Islet precursor cell (in vitro differentiated cells): Measurements from ENCODE around the gene MRPL10.
"Not testable (repeated sequence)": the region's sequence is repeated elsewhere in the genome, so short reads cannot be mapped to it uniquely, and the experiment has no call there.

ENCODE experiments used
- DNase-seq: peaks from one replicate; pipeline ENCODE4 v3.0.0-alpha.2; 2018

Gene MRPL10

GRCh38 chr17:47789611-47790561 is 41.5 kb downstream of the MRPL10 start:
- peak; percentile 89 for DNase-seq

GRCh38 chr17:47785538-47786123 is 45.7 kb downstream of the MRPL10 start:
- peak; percentile 89 for DNase-seq

- no peak for DNase-seq
Observed at GRCh38 chr17:47781397-47781796, 49.9 kb downstream of the MRPL10 start.

- peak; percentile 59 for DNase-seq
Observed at GRCh38 chr17:47778184-47778635, 53.1 kb downstream of the MRPL10 start.

- no peak for DNase-seq
Observed at GRCh38 chr17:47776330-47777197, 54.8 kb downstream of the MRPL10 start.

- DNase-seq, result no peak
Observed at GRCh38 chr17:47774987-47775580, 56.3 kb downstream of the MRPL10 start.

- no peak for DNase-seq
Observed at GRCh38 chr17:47774331-47774730, 57.0 kb downstream of the MRPL10 start.

- DNase-seq, result not testable (repeated sequence)
Observed at GRCh38 chr17:47773649-47774048, 57.7 kb downstream of the MRPL10 start.
